Fibroblast of skin of abdomen (primary cell): ENCODE data around the gene SFTPA2. TPM values are rescaled to one million over a fixed set of nuclear protein-coding genes. Genes with fewer than 3 reads are reported as not detected.
"Not testable (repeated sequence)": the region's sequence is repeated elsewhere in the genome, so short reads cannot be mapped to it uniquely, and the experiment has no call there.

Experiments used
- DNase-seq: peaks from one replicate; pipeline ENCODE4 v3.0.0-alpha.2; 2013
- polyA plus RNA-seq, 2 experiments: library from polyadenylated mRNA; unstranded; fragments of 120-200 nt; gene quantifications; one replicate each; pipeline ENCODE4 v1.2.1, GENCODE V29; 2013; ENCODE audit not compliant: insufficient read length in 2 of 2

SFTPA2 gene
- polyA plus RNA-seq (2013, experiment 1 of 2; ENCODE audit: insufficient read length): 0.09 TPM
- not detected for polyA plus RNA-seq (2013, experiment 2 of 2; ENCODE audit: insufficient read length)

- DNase-seq: no peak
Measured at GRCh38 chr10:79560160-79560709, at the start of gene SFTPA2. Gene SFTPA2 (minus strand): TSS chr10:79560407. CDS start chr10:79559483, 924 bp downstream.

- DNase-seq: peak; percentile 12
Measured at GRCh38 chr10:79608505-79609375, 48.5 kb upstream of the SFTPA2 start.

- no peak for DNase-seq
Measured at GRCh38 chr10:79605308-79605707, 45.1 kb upstream of the SFTPA2 start.

- no peak for DNase-seq
Measured at GRCh38 chr10:79604294-79604693, 44.1 kb upstream of the SFTPA2 start.

GRCh38 chr10:79602953-79603352 is 42.7 kb upstream of the SFTPA2 start:
- DNase-seq: no peak

- no peak for DNase-seq
Measured at GRCh38 chr10:79601939-79602338, 41.7 kb upstream of the SFTPA2 start.

- DNase-seq: not testable (repeated sequence)
Measured at GRCh38 chr10:79599644-79600043, 39.4 kb upstream of the SFTPA2 start.

- DNase-seq: no peak
Measured at GRCh38 chr10:79595510-79595909, 35.3 kb upstream of the SFTPA2 start.

- DNase-seq: not testable (repeated sequence)
Measured at GRCh38 chr10:79594565-79594964, 34.4 kb upstream of the SFTPA2 start.

GRCh38 chr10:79593377-79593776 is 33.2 kb upstream of the SFTPA2 start:
- DNase-seq: no peak

- DNase-seq: no peak
Measured at GRCh38 chr10:79588800-79589199, 28.6 kb upstream of the SFTPA2 start.

- no peak for DNase-seq
Measured at GRCh38 chr10:79586933-79587332, 26.7 kb upstream of the SFTPA2 start.

- DNase-seq: no peak
Measured at GRCh38 chr10:79585870-79586527, 25.8 kb upstream of the SFTPA2 start.

- DNase-seq: no peak
Measured at GRCh38 chr10:79583488-79584024, 23.3 kb upstream of the SFTPA2 start.

- DNase-seq: not testable (repeated sequence)
Measured at GRCh38 chr10:79582954-79583353, 22.7 kb upstream of the SFTPA2 start.

GRCh38 chr10:79582096-79582495 is 21.9 kb upstream of the SFTPA2 start:
- no peak for DNase-seq

GRCh38 chr10:79581044-79581443 is 20.8 kb upstream of the SFTPA2 start:
- no peak for DNase-seq

GRCh38 chr10:79579361-79579760 is 19.2 kb upstream of the SFTPA2 start:
- no peak for DNase-seq

- DNase-seq: not testable (repeated sequence)
Measured at GRCh38 chr10:79570624-79571023, 10.4 kb upstream of the SFTPA2 start.

GRCh38 chr10:79563426-79563825 is 3.2 kb upstream of the SFTPA2 start:
- no peak for DNase-seq

- peak; percentile 51 for DNase-seq
Measured at GRCh38 chr10:79562135-79562756, 2.0 kb upstream of the SFTPA2 start.

GRCh38 chr10:79561257-79561656 is 1.1 kb upstream of the SFTPA2 start:
- no peak for DNase-seq

- peak; percentile 11 for DNase-seq
Measured at GRCh38 chr10:79559726-79560125, 481 bp downstream of the SFTPA2 start.
